ENCODE measurements around the gene GALNT8.
"Not testable (repeated sequence)": the region's sequence is repeated elsewhere in the genome, so short reads cannot be mapped to it uniquely, and the experiment has no call there.

GALNT8 gene

GRCh38 chr12:4719821-4720636, at the start of gene GALNT8:
GALNT8 (plus strand) TSS chr12:4720400; CDS start chr12:4720678, 278 bp downstream.
- DNase-seq (ENCODE audit: low read depth in 2 of 2), result no peak

GRCh38 chr12:4679711-4680110, 40.5 kb upstream of the GALNT8 start:
- no peak for DNase-seq (ENCODE audit: low read depth in 2 of 2)

GRCh38 chr12:4681732-4682131, 38.5 kb upstream of the GALNT8 start:
- no peak for DNase-seq (ENCODE audit: low read depth in 2 of 2)

GRCh38 chr12:4685317-4685716, 34.9 kb upstream of the GALNT8 start:
- DNase-seq (ENCODE audit: low read depth in 2 of 2), result no peak

- no peak for DNase-seq (ENCODE audit: low read depth in 2 of 2)
These were observed 29.4 kb upstream of the GALNT8 start for GRCh38 chr12:4690760-4691159.

GRCh38 chr12:4700621-4701026, 19.6 kb upstream of the GALNT8 start:
- DNase-seq (ENCODE audit: low read depth in 2 of 2), result no peak

DNA sequence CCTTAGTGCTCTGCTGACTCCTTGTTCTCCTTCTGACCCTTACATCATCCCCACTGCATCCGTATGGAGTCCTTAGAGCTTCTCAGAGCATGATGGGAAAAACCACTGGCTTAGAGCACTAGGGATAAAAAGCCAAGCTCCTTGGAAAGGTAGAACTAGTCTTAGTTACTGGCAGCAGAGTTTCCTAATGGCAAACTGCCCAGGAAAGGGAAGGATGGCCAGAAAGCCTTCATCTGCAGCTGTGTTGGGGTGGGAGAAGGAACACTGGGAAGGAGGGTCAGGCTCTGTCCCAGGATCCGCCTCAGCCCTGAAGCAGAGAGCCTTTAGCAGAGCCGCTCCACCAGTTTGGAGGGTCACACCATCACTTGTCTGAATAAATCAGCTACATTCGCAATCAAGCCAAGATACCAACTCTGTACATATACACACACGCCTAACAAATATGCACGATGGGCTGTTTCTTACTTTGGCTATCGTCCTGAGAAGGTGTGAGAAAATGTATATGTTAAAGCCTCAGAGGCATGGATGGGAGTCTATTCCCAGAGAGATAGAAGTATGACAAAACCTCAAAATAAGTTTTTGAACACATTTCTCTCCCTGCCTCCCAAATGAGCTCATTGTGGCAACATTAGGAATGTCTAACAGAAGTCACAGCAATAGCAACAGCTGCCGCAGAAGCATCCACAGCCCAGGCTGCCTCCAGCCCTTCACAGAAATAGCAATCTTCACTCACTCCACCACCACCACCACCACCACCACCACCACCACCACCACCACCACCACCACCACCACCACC, 18.6 kb upstream of the GALNT8 start:
- DNase-seq (ENCODE audit: low read depth in 2 of 2), result no peak

DNA sequence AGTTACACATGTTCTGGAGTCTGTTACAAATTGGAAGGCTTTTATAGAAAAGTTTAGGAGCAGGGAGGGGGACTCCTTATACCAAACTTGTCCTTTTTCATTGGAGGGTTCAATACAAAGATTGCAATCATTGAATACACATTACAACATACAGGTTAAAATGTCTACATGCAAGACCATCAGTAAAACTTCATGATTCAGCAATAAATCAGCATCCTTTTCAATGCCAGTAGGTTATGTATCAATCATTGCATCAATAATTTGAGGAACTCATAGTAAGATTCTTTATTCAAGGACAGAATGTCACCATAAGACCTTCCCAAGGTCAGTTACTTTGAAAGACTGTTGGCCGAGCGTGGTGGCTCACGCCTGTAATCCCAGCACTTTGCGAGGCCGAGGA, 16.5 kb upstream of the GALNT8 start:
- DNase-seq (ENCODE audit: low read depth in 2 of 2), result no peak

DNA sequence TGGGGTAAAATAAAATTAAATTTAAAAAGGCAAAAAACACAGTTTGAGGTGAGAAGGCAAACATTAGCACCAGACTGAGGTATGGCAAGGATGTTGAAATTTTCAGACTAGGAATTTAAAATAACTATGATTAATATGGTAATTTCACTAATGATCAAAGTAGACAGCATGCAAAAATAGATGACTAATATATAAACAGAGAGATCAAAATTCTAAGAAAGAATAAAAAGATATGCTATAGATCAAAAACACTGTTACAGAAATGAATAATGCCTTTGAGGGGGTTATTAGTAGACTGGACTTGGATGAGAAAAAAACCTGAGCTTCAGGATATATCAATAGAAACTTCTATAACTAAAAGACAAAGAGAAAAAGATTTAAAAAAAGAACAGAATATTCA, 14.4 kb upstream of the GALNT8 start:
- no peak for DNase-seq (ENCODE audit: low read depth in 2 of 2)

DNA sequence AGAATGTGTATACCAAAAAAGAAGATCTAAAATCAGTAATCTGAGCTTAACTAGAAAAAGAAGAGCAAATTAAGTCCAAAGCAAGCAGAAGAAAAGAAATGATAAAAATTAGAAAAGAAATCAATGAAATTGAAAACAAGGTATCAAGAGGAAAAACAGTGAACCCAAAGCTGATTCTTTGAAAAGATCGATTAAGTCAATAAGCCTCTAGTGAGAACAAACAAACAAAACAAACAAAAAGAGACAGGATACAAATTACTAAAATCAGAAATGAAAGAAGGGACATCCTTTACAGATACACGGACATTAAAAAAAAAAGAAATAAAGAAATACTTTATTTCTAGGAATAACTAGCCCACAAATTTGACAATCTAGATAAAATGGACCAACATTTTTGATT, 12.9 kb upstream of the GALNT8 start:
- no peak for DNase-seq (ENCODE audit: low read depth in 2 of 2)

DNA sequence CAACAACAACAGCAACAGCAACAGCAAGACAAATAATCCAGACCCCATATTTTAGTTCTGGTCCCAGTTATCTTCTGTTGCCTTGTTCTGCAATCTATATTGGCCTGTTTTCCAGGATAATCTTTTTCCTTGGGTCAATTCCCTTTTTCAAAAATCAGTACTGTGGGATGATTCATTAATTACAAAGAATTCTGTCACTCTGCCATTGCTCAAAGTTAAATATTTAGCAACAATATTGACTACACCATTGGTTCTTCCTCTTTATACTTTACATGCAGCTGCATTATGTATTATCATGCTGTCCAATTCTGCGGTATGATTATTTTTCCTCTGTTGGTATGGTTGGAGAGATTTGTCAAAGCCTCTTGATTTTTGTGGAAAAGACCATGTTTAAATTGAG, 10.1 kb upstream of the GALNT8 start:
- DNase-seq (ENCODE audit: low read depth in 2 of 2), result no peak

GRCh38 chr12:4714879-4715278, 5.3 kb upstream of the GALNT8 start:
- no peak for DNase-seq (ENCODE audit: low read depth in 2 of 2)

DNA sequence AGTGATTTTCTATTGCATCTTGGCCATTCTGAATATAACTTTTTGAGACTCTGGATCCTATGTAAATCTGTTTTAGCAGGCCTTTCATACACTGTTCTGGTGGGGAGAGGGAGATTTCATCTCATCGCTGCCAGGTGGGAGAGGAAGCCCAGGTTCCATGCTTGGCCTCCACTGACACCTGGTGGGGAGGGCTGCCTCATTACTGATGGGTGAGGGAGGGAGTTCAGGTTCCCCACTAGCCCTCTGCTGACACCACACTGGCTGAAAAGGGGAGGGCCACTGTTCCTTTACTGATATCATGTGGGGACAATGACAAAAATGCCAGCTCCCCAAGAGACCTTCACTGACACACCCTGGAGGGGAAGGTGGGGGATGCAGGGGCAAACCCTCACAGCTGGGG, 2.4 kb upstream of the GALNT8 start:
- no peak for DNase-seq (ENCODE audit: low read depth in 2 of 2)

DNA sequence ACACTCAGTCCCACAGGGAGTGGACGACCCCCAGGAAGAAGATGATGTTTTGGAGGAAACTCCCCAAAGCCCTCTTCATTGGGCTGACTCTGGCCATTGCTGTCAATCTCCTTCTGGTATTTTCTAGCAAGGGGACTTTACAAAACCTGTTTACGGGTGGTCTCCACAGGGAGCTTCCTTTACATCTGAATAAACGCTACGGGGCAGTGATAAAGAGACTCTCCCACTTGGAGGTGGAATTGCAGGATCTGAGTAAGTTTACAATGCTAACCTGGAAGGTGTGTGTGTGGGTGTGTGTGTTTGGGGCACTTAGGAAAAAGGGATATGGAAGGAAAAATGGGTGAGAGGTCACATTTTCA, 416 bp downstream of the GALNT8 start:
- DNase-seq (ENCODE audit: low read depth in 2 of 2), result no peak

DNA sequence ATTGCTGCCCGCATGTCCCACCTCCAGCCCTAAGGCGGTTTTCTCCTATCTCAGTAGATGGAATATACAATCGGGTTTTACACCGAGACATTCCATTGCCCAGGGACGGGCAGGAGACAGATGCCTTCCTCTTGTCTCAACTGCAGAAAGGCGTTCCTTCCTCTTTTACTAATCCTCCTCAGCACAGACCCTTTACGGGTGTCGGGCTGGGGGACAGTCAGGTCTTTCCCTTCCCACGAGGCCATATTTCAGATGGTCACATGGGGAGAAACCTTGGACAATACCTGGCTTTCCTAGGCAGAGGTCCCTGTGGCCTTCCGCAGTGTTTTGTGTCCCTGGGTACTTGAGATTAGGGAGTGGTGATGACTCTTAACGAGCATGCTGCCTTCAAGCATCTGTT, 1.4 kb downstream of the GALNT8 start:
- DNase-seq (ENCODE audit: low read depth in 2 of 2), result not testable (repeated sequence)

- DNase-seq (ENCODE audit: low read depth in 2 of 2), result no peak
These were observed 3.0 kb downstream of the GALNT8 start for GRCh38 chr12:4723226-4723625.

GRCh38 chr12:4725057-4725456, 4.9 kb downstream of the GALNT8 start:
- DNase-seq (ENCODE audit: low read depth in 2 of 2), result no peak

- DNase-seq (ENCODE audit: low read depth in 2 of 2), result no peak
These were observed 14.6 kb downstream of the GALNT8 start for GRCh38 chr12:4734625-4735340.

DNA sequence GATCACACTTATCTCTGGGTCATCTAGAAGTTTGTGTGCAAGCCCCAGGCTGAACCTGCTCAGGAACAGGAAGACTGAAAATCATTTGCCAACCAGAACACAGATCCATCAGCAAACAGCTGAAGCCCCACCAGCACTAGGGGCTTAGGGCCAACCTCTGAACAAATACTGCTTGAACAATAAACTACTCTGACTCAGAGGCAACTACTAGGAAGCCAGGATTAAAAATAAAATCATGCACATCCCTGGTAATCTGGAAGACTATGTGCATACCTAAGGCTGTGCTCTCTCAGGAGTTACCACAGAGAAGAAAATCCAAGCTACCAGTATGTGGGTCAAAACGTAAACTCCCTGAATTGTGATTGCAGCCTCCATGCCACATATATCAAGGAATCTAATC, 15.9 kb downstream of the GALNT8 start:
- no peak for DNase-seq (ENCODE audit: low read depth in 2 of 2)

DNA sequence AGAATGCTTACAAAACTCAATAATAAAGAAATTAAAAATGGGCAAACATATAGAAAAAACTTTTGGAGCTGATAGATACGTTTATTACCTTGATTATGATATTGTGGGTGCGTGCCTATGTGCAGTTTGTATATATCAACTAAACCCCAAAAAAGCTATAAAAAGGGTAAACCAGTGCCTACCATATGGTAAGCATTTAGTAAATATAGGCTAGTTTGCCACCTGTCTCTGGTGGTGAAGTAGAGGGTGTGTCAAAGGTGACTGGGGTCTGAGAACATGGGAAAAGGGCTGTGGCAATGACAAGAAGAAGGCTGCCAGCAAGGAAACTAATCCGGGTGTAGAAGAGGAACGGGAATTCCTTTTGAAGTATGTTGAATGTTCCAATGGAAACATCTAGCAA, 18.3 kb downstream of the GALNT8 start:
- no peak for DNase-seq (ENCODE audit: low read depth in 2 of 2)

GRCh38 chr12:4742416-4742970, 22.3 kb downstream of the GALNT8 start:
- no peak for DNase-seq (ENCODE audit: low read depth in 2 of 2)

DNA sequence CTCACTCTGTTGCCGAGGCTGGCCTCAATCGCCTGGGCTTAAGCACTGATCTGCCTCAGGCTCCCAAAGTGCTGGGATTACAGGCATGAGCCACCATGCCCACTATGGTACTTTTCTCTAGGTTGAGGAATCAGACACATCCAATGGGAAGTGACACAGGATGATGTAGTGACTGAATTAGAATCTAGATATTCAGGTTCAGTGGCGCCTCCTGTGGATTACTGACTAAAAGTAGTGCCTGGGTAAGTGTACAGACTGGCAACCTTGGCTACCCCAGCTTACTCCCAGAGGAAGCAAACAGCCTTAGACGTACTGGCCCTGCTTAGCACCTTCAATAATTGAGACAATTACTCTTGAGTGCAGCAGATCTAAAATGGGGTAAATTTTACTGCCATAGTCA, 22.8 kb downstream of the GALNT8 start:
- DNase-seq (ENCODE audit: low read depth in 2 of 2), result no peak

All from stimulated activated CD8-positive, alpha-beta memory T cell treated with anti-CD3 and anti-CD28 coated beads, Interleukin-2, amount 100 ng/mL, for 48 hours (primary cell).